GM18520 (cell line): ENCODE measurements around the gene VTI1B.
A peak's percentile ranks its signal among the peaks of the same experiment; 100 is the strongest.

Source experiments
- ATAC-seq: cut with Tn5 transposase; IDR thresholded peaks from one replicate; pipeline ENCODE4 v1.9.1; 2021; ENCODE audit not compliant: unreplicated experiment

The VTI1B gene

DNA sequence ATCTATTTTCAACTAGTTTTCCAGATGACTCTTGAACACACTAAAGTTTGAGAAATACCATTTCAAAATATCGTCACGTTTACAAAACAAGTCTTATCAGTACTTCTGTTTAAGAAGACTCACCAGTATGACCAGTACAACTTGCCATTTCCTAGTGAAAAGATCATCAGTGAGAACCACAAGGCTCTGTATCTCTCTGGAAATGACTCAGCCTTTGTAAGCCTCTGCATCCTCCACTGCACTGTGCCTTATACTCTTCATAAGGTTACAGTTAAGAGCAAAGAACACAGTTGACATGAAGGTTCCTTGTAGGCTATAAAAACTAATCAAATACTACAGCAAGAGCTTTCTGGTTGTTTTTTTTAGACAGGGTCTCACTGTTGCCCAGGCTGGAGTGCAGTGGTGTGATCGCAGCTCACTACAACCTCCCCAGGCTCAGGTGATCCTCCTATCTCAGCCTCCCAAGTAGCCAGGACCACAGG lies 5.7 kb upstream of the VTI1B start:
- ATAC-seq: peak; percentile 98

DNA sequence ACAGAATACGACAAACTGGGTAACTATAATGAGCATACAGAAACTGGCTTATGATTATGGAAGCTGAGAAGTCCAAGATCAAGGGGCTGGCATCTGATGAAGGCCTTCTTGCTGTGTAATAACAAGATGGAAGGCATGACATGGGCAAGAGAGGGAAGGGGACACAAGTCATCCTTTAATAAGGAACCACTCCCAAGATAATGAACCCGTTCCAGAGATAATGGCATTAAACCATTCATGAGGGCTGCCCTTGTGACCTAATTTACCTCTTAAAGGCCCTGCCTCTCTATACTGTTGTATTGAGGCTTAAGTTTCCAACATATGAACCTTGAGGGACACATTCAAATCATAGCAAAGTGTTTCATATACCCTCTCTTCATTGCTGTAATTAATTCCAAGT lies 4.6 kb upstream of the VTI1B start:
- ATAC-seq: no peak

DNA sequence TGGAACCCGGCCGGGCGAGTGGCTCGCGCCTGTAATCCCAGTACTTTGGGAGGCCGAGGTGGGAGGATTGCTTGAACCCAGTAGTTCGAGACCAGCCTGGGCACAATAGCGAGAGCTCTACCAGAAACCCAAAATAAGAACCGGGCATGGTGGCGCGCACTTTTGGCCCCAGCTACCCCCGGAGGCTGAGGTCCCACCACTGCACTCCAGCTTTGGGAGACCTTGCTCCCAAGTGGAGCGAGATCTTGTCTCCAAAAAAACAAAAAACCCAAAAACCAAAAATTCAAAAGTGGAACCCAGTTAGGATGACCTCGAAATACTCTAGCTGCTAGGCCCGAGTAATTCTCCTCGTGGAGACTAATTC lies 769 bp upstream of the VTI1B start:
- no peak for ATAC-seq

- ATAC-seq: peak; percentile 17
These were observed 323 bp downstream of the VTI1B start for GRCh38 chr14:67674139-67674479.

- no peak for ATAC-seq
These were observed 981 bp downstream of the VTI1B start for GRCh38 chr14:67673451-67673850.

- peak; percentile 63 for ATAC-seq
These were observed 5.9 kb downstream of the VTI1B start for GRCh38 chr14:67668559-67668958.

GRCh38 chr14:67666750-67667449 lies 7.5 kb downstream of the VTI1B start:
- ATAC-seq: peak; percentile 32

- no peak for ATAC-seq
These were observed 8.6 kb downstream of the VTI1B start for GRCh38 chr14:67665868-67666267.

GRCh38 chr14:67663633-67664032 lies 10.8 kb downstream of the VTI1B start:
- ATAC-seq: no peak

GRCh38 chr14:67653651-67654280 lies 20.7 kb downstream of the VTI1B start:
- ATAC-seq: no peak

GRCh38 chr14:67652189-67652588 lies 22.2 kb downstream of the VTI1B start:
- no peak for ATAC-seq

GRCh38 chr14:67650694-67651093 lies 23.7 kb downstream of the VTI1B start:
- no peak for ATAC-seq

- ATAC-seq: no peak
These were observed 24.3 kb downstream of the VTI1B start for GRCh38 chr14:67650151-67650550.

DNA sequence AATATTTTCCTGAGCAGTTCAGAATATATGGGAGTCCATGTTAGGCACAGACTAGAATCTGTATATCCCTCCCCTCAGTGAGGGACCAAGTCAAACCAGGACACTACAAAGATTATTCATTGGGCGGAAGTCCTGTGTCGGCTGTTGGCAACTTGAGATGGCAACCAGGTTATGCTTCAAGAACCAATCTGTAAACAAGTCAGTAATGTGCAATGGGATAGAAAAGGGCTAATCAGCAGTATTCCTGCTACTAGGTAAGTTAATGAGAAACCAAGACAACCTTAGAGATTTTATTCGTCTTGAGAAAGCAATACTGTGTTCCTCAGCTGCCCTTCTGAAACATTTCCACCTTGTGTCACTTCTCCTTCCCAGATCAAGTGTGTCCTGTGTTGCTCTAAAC lies 28.3 kb downstream of the VTI1B start:
- no peak for ATAC-seq

DNA sequence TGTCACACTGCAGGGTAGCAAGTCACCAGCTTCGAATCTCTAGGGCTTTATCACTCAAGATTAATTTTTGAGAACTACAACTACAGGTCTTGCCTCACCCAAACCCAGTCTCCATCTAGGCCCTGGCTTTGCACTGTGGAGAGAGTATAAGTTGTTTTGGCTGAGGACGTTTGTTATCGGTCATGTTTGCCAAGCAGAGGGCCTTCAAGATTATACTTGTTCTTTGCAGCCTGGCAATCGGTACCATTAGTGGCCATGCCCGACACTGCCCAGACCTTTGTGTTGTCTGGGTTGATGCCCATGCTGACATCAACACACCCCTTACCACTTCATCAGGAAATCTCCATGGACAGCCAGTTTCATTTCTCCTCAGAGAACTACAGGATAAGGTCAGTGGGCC lies 29.0 kb downstream of the VTI1B start:
- no peak for ATAC-seq

- no peak for ATAC-seq
These were observed 30.0 kb downstream of the VTI1B start for GRCh38 chr14:67644428-67644827.

DNA sequence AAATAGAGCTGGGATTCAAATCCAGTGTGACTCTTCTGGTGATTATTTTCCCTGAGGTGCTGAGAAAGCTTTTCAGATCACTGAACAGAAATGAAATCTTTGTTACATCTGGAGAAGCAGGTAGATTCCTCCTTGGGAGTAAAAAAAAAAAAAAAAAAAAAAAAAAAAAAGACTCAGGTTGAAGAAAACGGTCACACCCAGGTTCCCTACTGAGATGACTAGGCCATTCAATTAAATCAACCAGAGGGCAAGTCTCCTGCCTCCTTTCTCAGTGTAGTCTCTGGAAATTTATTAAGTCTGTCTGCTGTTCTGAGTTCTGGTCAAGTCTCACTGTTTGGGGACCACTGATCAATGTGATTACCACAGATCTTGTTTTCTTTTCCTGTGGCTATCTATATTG lies 30.7 kb downstream of the VTI1B start:
- no peak for ATAC-seq

GRCh38 chr14:67641902-67642749 lies 32.3 kb downstream of the VTI1B start:
- no peak for ATAC-seq

GRCh38 chr14:67641480-67641879 lies 33.0 kb downstream of the VTI1B start:
- no peak for ATAC-seq

DNA sequence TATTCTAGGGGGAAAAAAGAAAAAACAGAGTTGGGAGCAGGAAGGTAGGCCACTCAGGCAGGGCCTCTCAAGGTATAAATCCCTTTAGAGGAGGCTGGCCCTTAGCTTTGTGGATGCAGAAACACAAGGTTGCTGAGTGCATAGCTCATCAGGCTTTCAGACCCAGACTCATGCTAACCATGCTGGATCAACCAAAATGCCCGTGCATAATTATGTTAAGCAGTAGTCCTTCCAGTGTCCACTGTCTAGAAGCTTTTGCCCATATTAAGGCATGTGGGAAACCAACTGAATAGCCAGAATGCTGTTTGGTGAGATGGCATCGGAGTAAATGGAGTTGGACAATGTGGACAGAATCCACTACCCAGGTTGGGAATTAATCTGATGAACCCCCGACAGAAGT lies 35.8 kb downstream of the VTI1B start:
- ATAC-seq: no peak

DNA sequence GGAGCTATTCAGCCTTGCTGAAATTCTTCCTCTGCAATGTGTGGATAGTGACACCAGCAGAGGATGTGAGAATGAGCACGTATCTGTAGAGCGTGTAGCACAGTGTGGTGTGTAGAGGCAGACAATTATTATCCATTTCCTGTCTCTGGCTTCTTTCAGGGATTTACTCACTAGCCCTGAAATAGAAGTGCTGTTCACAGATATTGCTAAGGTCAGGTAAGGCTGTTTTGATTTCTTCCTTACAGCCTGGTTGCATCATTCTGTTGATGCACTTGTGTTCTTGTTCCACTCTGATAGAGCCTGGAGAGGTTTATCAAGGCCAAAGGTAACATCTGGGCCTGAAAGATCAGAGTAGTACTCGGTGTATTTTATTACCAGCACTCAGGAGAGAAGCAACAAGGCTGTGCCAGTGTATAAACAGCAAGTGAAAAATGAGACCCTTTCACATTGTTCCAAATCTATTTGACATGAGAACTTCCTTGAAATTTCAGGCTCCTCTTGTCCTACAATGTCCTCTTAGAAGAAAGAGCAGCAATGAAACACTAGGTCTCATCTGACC lies 38.0 kb downstream of the VTI1B start:
- ATAC-seq: peak; percentile 52
